GM23248 (cell line): ENCODE measurements around the gene DYNLT1. TPM values are rescaled to one million over a fixed set of nuclear protein-coding genes. Genes with fewer than 3 reads are reported as not detected.

Experiments used
- DNase-seq: peaks from one replicate; pipeline ENCODE4 v3.0.0-alpha.2; 2015
- H2AFZ ChIP-seq: fragments of 200-600 bp; sonication (generic); 2 replicates; pipeline ENCODE4 v1.6.1; 2016; ENCODE audit warnings: antibody characterized with exemption
- H3F3A ChIP-seq: fragments of 200-600 bp; sonication (generic); 2 replicates; pipeline ENCODE4 v1.6.1; 2016; ENCODE audit warnings: mild to moderate bottlenecking, antibody characterized with exemption, mixed run types; ENCODE audit not compliant: insufficient read depth
- H3K27ac ChIP-seq: fragments of 200-600 bp; sonication (generic); 2 replicates; pipeline ENCODE4 v1.5.1; 2016; ENCODE audit warnings: mild to moderate bottlenecking
- H3K27me3 ChIP-seq: fragments of 200-600 bp; sonication (generic); replicated peaks from 2 replicates; pipeline ENCODE4 v1.6.1; 2016; ENCODE audit warnings: mild to moderate bottlenecking; ENCODE audit not compliant: insufficient read depth
- H3K36me3 ChIP-seq: fragments of 200-600 bp; sonication (generic); 2 replicates; pipeline ENCODE4 v1.6.1; 2016; ENCODE audit warnings: low read depth, mild to moderate bottlenecking
- H3K4me1 ChIP-seq: fragments of 200-600 bp; sonication (generic); 2 replicates; pipeline ENCODE4 v1.6.1; 2016; ENCODE audit warnings: mild to moderate bottlenecking; ENCODE audit not compliant: insufficient read depth
- H3K4me2 ChIP-seq: fragments of 200-600 bp; sonication (generic); one replicate; pipeline ENCODE4 v1.6.1; 2016; ENCODE audit warnings: mild to moderate bottlenecking; ENCODE audit not compliant: unreplicated experiment
- H3K4me3 ChIP-seq: fragments of 200-600 bp; sonication (generic); 2 replicates; pipeline ENCODE4 v1.5.1; 2016; ENCODE audit warnings: mild to moderate bottlenecking
- H3K79me2 ChIP-seq: fragments of 200-600 bp; sonication (generic); 2 replicates; pipeline ENCODE4 v1.6.1; 2016; ENCODE audit warnings: mild to moderate bottlenecking; ENCODE audit not compliant: insufficient read depth
- H3K9ac ChIP-seq: fragments of 200-600 bp; sonication (generic); 2 replicates; pipeline ENCODE4 v1.6.1; 2016; ENCODE audit warnings: mild to moderate bottlenecking
- H3K9me2 ChIP-seq: fragments of 200-600 bp; sonication (generic); 2 replicates; pipeline ENCODE4 v1.6.1; 2016; ENCODE audit warnings: mixed run types, mild to moderate bottlenecking, moderate library complexity; ENCODE audit not compliant: insufficient read depth
- H3K9me3 ChIP-seq: fragments of 200-600 bp; sonication (generic); one replicate; pipeline ENCODE4 v1.6.1; 2017; ENCODE audit warnings: low read depth
- H4K20me1 ChIP-seq: fragments of 200-600 bp; sonication (generic); 2 replicates; pipeline ENCODE4 v1.6.0; 2016; ENCODE audit not compliant: insufficient read depth
- EZH2 ChIP-seq: fragments of 200-600 bp; sonication (generic); IDR thresholded peaks from 2 replicates; pipeline ENCODE4 v1.6.1; 2018; ENCODE audit warnings: antibody characterized with exemption, mild to moderate bottlenecking; ENCODE audit not compliant: insufficient read depth, poor library complexity, severe bottlenecking
- EZH2phosphoT487 ChIP-seq: fragments of 200-600 bp; sonication (generic); IDR thresholded peaks from 2 replicates; pipeline ENCODE4 v1.6.1; 2018; ENCODE audit warnings: antibody characterized with exemption, moderate library complexity, mild to moderate bottlenecking, low read depth; ENCODE audit not compliant: insufficient read depth
- WGBS, 2 experiments: methylation state at CpG; one replicate each; pipeline ENCODE4 v1.1.6; 2015 to 2017; ENCODE audit warnings: low lambda C conversion rate in 2 of 2, low coverage in 1 of 2; ENCODE audit errors: missing lambda C conversion rate in 2 of 2; 5-methylcytosine and 5-hydroxymethylcytosine counted together
- in situ Hi-C: fragments of 300-500 bp; cut with MboI; formaldehyde crosslinking; loops from 2 replicates; pipeline ENCODE4 v1.15.0; 2020
- polyA plus RNA-seq: library from polyadenylated mRNA; unstranded; fragments of >200 nt; fragmentation: Nextera tagmentation; extraction: Ambion mirVana; gene quantifications from 2 replicates; pipeline ENCODE4 v1.2.1, GENCODE V29; 2016
- total RNA-seq: library from RNA; depleted of rRNA; stranded (reverse); fragments of >200 nt; shearing (Covaris generic); gene quantifications from 2 replicates; pipeline ENCODE4 v1.2.3, GENCODE V29; 2014; rRNA removed

Gene DYNLT1
- total RNA-seq (79.7 and 86.4 TPM in 2 replicates), polyA plus RNA-seq (368 TPM in 2 replicates)

- H3K27me3 ChIP-seq: no peaks in the 10 kb centered on the region
- H3K27ac ChIP-seq: peak within 1 kb of the TSS; percentile 95
- H3K9me3 ChIP-seq: no peaks in the 10 kb centered on the region
- peak within 1 kb of the TSS; percentile 71 for H2AFZ ChIP-seq
- H3K4me2 ChIP-seq: peak within 1 kb of the TSS; percentile 93
- peaks cover 40% of the 10 kb centered on the region for H3F3A ChIP-seq
- H3K4me1 ChIP-seq: peaks cover 43% of the 10 kb centered on the region
- H3K9ac ChIP-seq: peak within 1 kb of the TSS; percentile 99
- 2% methylated on average over 46 to 53 of the region's 81 CpGs for WGBS, 2 experiments
- H4K20me1 ChIP-seq: peaks cover 4% of the 10 kb centered on the region; the same call in 1 of the 2 replicates
- H3K36me3 ChIP-seq: peaks cover 4% of the 10 kb centered on the region; the same call in 1 of the 2 replicates
- H3K79me2 ChIP-seq: peaks cover 47% of the 10 kb centered on the region
- peak within 1 kb of the TSS; percentile 84 for H3K4me3 ChIP-seq
- H3K9me2 ChIP-seq: no peaks in the 10 kb centered on the region
- DNase-seq: peak; percentile 95
- in situ Hi-C loops: no loop called here
- TF ChIP-seq EZH2 (no peak), EZH2phosphoT487 (no peak)
These were observed at the start of gene DYNLT1 for GRCh38 chr6:158644231-158645063. Gene DYNLT1 (minus strand): TSS chr6:158644743. CDS start chr6:158644708, 35 bp downstream.

- Histone ChIP-seq H3K4me1 (no peaks in the 10 kb centered on the region), H3K36me3 (no peaks in the 10 kb centered on the region), H3K4me3 (no peak overlapping the region), H3K9ac (no peak overlapping the region), H3K79me2 (no peaks in the 10 kb centered on the region), H3K9me2 (no peaks in the 10 kb centered on the region), H2AFZ (no peak overlapping the region), H4K20me1 (no peaks in the 10 kb centered on the region), H3K27me3 (no peaks in the 10 kb centered on the region), H3K4me2 (no peak overlapping the region), H3F3A (no peaks in the 10 kb centered on the region), H3K27ac (no peak overlapping the region), H3K9me3 (no peaks in the 10 kb centered on the region)
- TF ChIP-seq EZH2phosphoT487 (no peak), EZH2 (no peak)
- 40% methylated on average over 1 of the region's 1 CpG for WGBS, 2 experiments
- peak; percentile 50 for DNase-seq
- in situ Hi-C loops: no loop called here
These were observed 44.3 kb upstream of the DYNLT1 start for GRCh38 chr6:158688860-158689259.

- no peaks in the 10 kb centered on the region for H3K27me3 ChIP-seq
- in situ Hi-C loops: no loop called here
- H3K4me1 ChIP-seq: no peaks in the 10 kb centered on the region
- no peak overlapping the region for H2AFZ ChIP-seq
- WGBS, 2 experiments: 81 to 82% methylated on average over 4 of the region's 4 CpGs
- H4K20me1 ChIP-seq: no peaks in the 10 kb centered on the region
- H3K36me3 ChIP-seq: no peaks in the 10 kb centered on the region
- TF ChIP-seq EZH2 (no peak), EZH2phosphoT487 (no peak)
- no peak overlapping the region for H3K27ac ChIP-seq
- no peak overlapping the region for H3K4me2 ChIP-seq
- no peak for DNase-seq
- H3K79me2 ChIP-seq: no peaks in the 10 kb centered on the region
- H3F3A ChIP-seq: no peaks in the 10 kb centered on the region
- no peak overlapping the region for H3K4me3 ChIP-seq
- no peaks in the 10 kb centered on the region for H3K9me3 ChIP-seq
- H3K9ac ChIP-seq: no peak overlapping the region
- no peaks in the 10 kb centered on the region for H3K9me2 ChIP-seq
These were observed 43.0 kb upstream of the DYNLT1 start for GRCh38 chr6:158687506-158687905.

GRCh38 chr6:158686791-158687381 is 42.3 kb upstream of the DYNLT1 start:
- H3K27me3 ChIP-seq: no peaks in the 10 kb centered on the region
- 86 to 88% methylated on average over 7 of the region's 7 CpGs for WGBS, 2 experiments
- TF ChIP-seq EZH2: no peak
- no peak for TF ChIP-seq EZH2phosphoT487
- no peak overlapping the region for H3K4me3 ChIP-seq
- no peaks in the 10 kb centered on the region for H3K36me3 ChIP-seq
- no peak for DNase-seq
- H3F3A ChIP-seq: no peaks in the 10 kb centered on the region
- no peak overlapping the region for H2AFZ ChIP-seq
- no peaks in the 10 kb centered on the region for H4K20me1 ChIP-seq
- H3K9me3 ChIP-seq: no peaks in the 10 kb centered on the region
- H3K9me2 ChIP-seq: no peaks in the 10 kb centered on the region
- no peak overlapping the region for H3K9ac ChIP-seq
- in situ Hi-C loops: no loop called here
- H3K4me1 ChIP-seq: no peaks in the 10 kb centered on the region
- no peak overlapping the region for H3K4me2 ChIP-seq
- H3K79me2 ChIP-seq: no peaks in the 10 kb centered on the region
- H3K27ac ChIP-seq: no peak overlapping the region
